OCI-LY1 (cell line): Measurements from ENCODE around the gene HLA-DPA1.
A peak's percentile ranks its signal among the peaks of the same experiment; 100 is the strongest.

Experiments used
- H2AFZ ChIP-seq: fragments of 200-600 bp; sonication (generic), shearing (Covaris generic); 2 replicates; pipeline ENCODE4 v1.6.0; 2014; ENCODE audit warnings: antibody characterized with exemption, mild to moderate bottlenecking, low read length
- H3F3A ChIP-seq: fragments of 200-600 bp; sonication (generic), shearing (Covaris generic); 2 replicates; pipeline ENCODE4 v1.6.0; 2014; ENCODE audit warnings: mild to moderate bottlenecking, antibody characterized with exemption, low read length, moderate library complexity; ENCODE audit not compliant: insufficient read depth
- H3K27ac ChIP-seq: fragments of 200-600 bp; sonication (generic); 2 replicates; pipeline ENCODE4 v1.5.1; 2014; ENCODE audit warnings: low read length, mixed run types, mild to moderate bottlenecking, low read depth; ENCODE audit not compliant: poor library complexity, severe bottlenecking
- H3K27me3 ChIP-seq: fragments of 200-600 bp; sonication (generic); 2 replicates; pipeline ENCODE4 v1.6.0; 2014; ENCODE audit warnings: antibody characterized with exemption, mild to moderate bottlenecking, low read length, moderate library complexity; ENCODE audit not compliant: insufficient read depth
- H3K36me3 ChIP-seq: fragments of 200-600 bp; sonication (generic); 2 replicates; pipeline ENCODE4 v1.6.1; 2014; ENCODE audit warnings: mild to moderate bottlenecking, antibody characterized with exemption, low read length, moderate library complexity, mixed read lengths; ENCODE audit not compliant: insufficient read depth
- H3K4me1 ChIP-seq: fragments of 200-600 bp; sonication (generic); 2 replicates; pipeline ENCODE4 v1.5.1; 2014; ENCODE audit warnings: mild to moderate bottlenecking, low read length, moderate library complexity; ENCODE audit not compliant: insufficient read depth, severe bottlenecking
- H3K4me2 ChIP-seq: fragments of 200-600 bp; sonication (generic), shearing (Covaris generic); 2 replicates; pipeline ENCODE4 v1.6.1; 2014; ENCODE audit warnings: low read length
- H3K4me3 ChIP-seq: fragments of 200-600 bp; sonication (generic); 2 replicates; pipeline ENCODE4 v1.5.1; 2014; ENCODE audit warnings: low read length, low read depth, mild to moderate bottlenecking, mixed read lengths; ENCODE audit not compliant: poor library complexity, severe bottlenecking
- H3K79me2 ChIP-seq: fragments of 200-600 bp; shearing (Covaris generic); 2 replicates; pipeline ENCODE4 v1.6.1; 2016; ENCODE audit warnings: mixed run types, low read length, mixed read lengths; ENCODE audit not compliant: insufficient read depth
- H3K9ac ChIP-seq: fragments of 200-600 bp; sonication (generic), shearing (Covaris generic); 2 replicates; pipeline ENCODE4 v1.6.1; 2014; ENCODE audit warnings: mild to moderate bottlenecking, low read length, mixed read lengths
- H3K9me2 ChIP-seq: fragments of 200-600 bp; sonication (generic), shearing (Covaris generic); 2 replicates; pipeline ENCODE4 v1.6.1; 2014; ENCODE audit warnings: low read depth, mild to moderate bottlenecking, low read length, mixed read lengths
- H3K9me3 ChIP-seq: fragments of 200-600 bp; shearing (Covaris generic); 2 replicates; pipeline ENCODE4 v1.6.1; 2014; ENCODE audit warnings: low read length, mixed read lengths
- H4K20me1 ChIP-seq: fragments of 200-600 bp; sonication (generic), shearing (Covaris generic); 2 replicates; pipeline ENCODE4 v1.6.0; 2016; ENCODE audit warnings: mild to moderate bottlenecking, low read length; ENCODE audit not compliant: insufficient read depth
- CTCF ChIP-seq: fragments of 200-600 bp; sonication (generic), shearing (Covaris generic); IDR thresholded peaks from 2 replicates; pipeline ENCODE4 v1.5.1; 2017; ENCODE audit warnings: mild to moderate bottlenecking, antibody characterized with exemption, low read length, moderate library complexity, mixed read lengths
- EZH2 ChIP-seq: fragments of 200-600 bp; sonication (generic), shearing (Covaris generic); IDR thresholded peaks from 2 replicates; pipeline ENCODE4 v1.8.0; 2017; ENCODE audit warnings: borderline replicate concordance, mixed run types, mild to moderate bottlenecking, antibody characterized with exemption, low read length, moderate library complexity, mixed read lengths

Gene HLA-DPA1

GRCh38 chr6:33118525-33119123 lies 45.2 kb upstream of the HLA-DPA1 start:
- Histone ChIP-seq H3K9me3 (peaks cover 8% of the 10 kb centered on the region), H3K4me3 (no peak overlapping the region), H3K27ac (no peak overlapping the region), H3K79me2 (no peaks in the 10 kb centered on the region), H2AFZ (no peak overlapping the region), H3K4me2 (no peak overlapping the region), H3K27me3 (peaks cover 7% of the 10 kb centered on the region; the same call in 1 of the 2 replicates), H3K9me2 (no peaks in the 10 kb centered on the region), H3K4me1 (no peaks in the 10 kb centered on the region), H3K36me3 (no peaks in the 10 kb centered on the region), H3K9ac (no peak overlapping the region), H4K20me1 (no peaks in the 10 kb centered on the region), H3F3A (no peaks in the 10 kb centered on the region)
- no peak for TF ChIP-seq EZH2
- peak; percentile 66 for TF ChIP-seq CTCF

DNA sequence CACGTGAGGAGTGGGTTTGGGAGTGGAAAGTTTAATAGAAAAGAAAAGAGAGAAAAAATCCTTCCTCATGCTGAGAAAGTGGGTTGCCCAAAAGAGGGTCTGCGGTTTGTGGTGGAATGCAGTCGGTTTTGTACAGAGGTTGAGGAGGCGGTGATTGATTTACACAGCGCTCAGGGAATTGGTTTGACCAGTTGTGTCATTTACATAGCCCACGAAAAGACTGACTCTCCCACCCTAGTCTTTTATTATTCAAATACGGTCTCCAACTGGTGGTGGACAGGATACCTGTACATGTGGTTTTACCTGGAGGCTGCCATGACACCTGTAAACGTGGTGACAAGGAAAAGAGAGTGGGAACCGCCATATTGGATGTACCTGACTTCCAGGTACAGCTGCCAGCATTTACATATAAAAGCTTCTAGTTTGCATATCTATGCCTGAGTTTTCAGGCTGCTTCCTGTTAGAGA lies 44.4 kb upstream of the HLA-DPA1 start:
- Histone ChIP-seq H3K9me3 (0 out of 2 replicates have a peak, but pooled peaks cover under 1% of the 10 kb centered on the region), H3K9me2 (no peaks in the 10 kb centered on the region), H3K4me1 (no peaks in the 10 kb centered on the region), H3K79me2 (no peaks in the 10 kb centered on the region), H3K27ac (no peak overlapping the region), H3F3A (no peaks in the 10 kb centered on the region), H3K9ac (no peak overlapping the region), H2AFZ (no peak overlapping the region), H3K27me3 (peaks cover 1% of the 10 kb centered on the region; the same call in 1 of the 2 replicates), H3K4me3 (no peak overlapping the region), H3K4me2 (no peak overlapping the region), H4K20me1 (no peaks in the 10 kb centered on the region), H3K36me3 (no peaks in the 10 kb centered on the region)
- TF ChIP-seq EZH2 = no peak

DNA sequence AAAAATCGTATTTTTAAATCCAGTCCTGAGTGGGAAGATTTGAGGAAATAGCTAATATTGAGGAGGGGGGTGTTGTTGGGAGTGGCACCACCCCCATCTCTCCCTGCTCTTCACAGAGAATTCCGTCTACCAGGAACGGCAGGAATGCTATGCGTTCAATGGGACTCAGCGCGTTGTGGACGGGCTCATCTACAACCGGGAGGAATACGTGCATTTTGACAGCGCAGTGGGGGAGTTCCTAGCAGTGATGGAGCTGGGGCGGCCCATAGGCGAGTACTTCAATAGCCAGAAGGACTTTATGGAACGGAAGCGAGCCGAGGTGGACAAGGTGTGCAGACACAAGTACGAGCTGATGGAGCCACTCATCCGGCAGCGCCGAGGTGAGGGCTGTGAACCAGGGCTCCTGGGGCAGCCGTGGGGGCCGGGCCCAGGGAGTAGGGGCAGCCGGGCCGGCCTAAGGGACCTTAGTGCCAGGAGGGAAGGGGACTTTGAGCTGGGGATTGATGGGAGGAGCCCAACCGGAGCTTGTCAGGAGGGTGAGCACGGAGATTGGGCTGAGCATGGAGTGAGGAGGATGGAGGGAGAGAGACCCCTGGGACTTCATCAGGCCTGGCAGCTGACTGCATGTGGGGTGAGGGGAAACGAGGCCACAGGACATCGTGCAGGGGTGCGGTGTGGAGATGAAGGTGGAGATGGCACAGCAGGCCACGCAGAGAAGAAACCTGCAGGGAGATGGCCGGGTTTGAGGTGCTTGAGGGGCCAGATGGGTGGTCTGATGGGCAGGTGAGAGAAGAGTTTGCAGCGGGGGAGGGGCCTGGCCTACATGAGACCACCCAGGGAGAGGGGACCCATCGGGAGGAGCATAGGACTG lies 43.6 kb upstream of the HLA-DPA1 start:
- Histone ChIP-seq H2AFZ (no peak overlapping the region), H3K4me1 (no peaks in the 10 kb centered on the region), H4K20me1 (no peaks in the 10 kb centered on the region), H3K4me2 (no peak overlapping the region), H3K4me3 (no peak overlapping the region), H3K79me2 (no peaks in the 10 kb centered on the region), H3K9me3 (no peaks in the 10 kb centered on the region), H3K36me3 (no peaks in the 10 kb centered on the region), H3F3A (no peaks in the 10 kb centered on the region), H3K9me2 (no peaks in the 10 kb centered on the region), H3K27ac (no peak overlapping the region), H3K27me3 (no peaks in the 10 kb centered on the region), H3K9ac (no peak overlapping the region)
- TF ChIP-seq EZH2 (no peak), CTCF (no peak)
